Activated CD4-positive, alpha-beta T cell treated with anti-CD3 and anti-CD28 coated beads, Interleukin-2, amount 50 U/mL, for 24 hours (primary cell): Measurements from ENCODE around the gene FADS3.
A peak's percentile ranks its signal among the peaks of the same experiment; 100 is the strongest.

ENCODE experiments used
- DNase-seq, 2 donors: peaks; one replicate each; pipeline ENCODE4 v3.0.0-alpha.2; 2020; ENCODE audit warnings: low read depth in 1 of 2, low spot score in 1 of 2

Gene FADS3

DNA sequence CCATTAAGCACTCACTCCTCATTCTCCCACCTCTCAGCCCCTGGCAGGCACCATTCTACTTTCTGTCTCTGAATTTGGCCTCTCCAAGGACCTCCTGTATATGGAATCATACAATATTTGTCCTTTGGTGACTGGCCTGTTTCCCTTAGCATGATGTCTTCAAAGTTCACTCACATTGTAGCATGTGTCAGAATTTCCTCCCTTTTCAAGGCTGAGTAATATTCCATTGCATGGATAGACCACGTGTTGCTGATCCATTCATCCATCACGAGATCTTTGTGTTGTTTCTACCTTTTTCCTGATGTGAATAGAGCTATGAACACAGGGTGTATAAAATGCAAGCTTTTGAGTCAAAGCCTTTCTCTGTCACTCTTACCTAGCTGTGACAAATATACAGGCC, 51.6 kb downstream of the FADS3 start:
- no peak for DNase-seq

DNA sequence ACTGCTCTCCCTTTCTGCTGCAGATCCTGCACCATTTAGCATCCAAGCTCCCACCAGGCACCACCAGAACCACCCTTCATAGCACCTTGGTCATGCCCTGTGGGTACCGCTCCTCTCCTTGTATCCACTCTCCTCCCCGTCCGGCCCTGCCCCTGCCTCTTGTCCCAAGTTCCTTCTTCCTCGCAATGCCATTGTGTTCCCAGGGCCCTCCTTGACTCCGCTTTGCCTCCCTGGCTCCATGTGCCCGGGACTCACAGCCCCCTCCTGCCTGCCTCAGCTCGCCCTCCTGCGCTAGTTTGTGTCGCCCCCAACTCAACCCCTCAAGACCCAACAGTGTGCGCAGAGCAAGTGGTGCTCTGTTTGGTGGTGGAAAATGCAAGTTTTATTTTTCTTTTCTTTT, 52.4 kb downstream of the FADS3 start:
- DNase-seq, result no peak

DNA sequence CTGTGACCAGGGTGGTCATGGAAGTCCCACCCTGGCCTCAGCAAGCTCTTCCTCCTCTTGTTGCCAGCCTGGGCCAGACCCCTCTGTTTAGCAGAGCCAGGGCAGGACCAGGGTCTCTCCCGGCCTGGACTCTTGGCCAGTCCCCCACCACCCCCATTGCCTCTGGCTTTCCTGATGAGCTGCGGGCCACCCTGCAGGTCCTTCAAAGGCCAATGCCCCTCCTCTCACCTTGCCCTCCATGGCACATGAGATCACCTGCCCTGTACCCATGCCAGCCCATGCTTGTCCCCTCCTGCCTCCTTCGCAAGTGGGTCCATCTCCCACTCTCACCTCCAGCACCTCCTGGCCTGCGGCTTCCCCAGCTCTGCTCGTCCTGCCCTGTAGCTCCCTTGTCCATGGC, 52.8 kb downstream of the FADS3 start:
- DNase-seq, result no peak

DNA sequence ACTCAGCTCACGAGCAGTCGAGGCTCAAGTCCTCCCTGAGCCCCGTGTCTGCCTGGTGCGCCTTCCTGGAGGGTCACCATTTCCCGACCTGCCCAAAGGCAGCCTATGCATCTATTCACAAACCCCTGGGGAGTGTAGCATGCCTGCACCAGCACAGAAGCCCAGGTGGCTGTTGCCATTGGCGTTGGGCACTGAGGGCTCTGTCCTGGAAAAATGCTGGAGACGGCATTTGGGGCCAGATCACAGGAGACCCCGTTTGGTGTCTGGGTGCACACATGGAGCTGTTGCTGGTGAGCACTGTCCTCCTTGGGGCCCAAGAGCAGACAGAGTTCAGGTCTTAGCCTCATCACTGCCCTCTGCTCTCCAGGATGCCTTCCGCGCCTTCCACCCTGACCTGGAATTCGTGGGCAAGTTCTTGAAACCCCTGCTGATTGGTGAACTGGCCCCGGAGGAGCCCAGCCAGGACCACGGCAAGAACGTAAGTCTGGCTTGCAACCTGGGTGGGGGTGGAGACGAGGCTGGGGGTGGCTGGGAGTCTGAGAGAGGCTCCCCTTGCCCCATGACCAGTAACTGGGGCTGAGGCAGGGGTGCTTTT, 53.8 kb downstream of the FADS3 start:
- no peak for DNase-seq

DNA sequence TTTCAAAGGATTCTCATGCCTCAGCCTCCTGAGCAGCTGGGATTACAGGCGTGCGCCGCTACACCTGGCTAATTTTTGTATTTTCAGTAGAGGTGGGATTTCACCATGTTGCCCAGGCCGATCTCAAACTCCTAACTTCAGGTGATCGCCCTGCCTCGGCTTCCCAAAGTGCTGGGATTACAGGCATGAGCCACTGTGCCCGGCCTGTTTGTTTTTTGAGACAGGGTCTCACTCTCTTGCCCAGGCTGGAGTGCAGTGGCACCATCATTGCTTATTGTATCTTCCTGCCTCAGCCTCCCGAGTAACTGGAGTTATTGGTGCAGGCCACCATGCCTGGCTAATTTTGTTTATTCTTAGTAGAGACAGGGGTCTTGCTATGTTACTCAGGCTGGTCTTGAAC, 55.2 kb downstream of the FADS3 start:
- DNase-seq, result no peak

DNA sequence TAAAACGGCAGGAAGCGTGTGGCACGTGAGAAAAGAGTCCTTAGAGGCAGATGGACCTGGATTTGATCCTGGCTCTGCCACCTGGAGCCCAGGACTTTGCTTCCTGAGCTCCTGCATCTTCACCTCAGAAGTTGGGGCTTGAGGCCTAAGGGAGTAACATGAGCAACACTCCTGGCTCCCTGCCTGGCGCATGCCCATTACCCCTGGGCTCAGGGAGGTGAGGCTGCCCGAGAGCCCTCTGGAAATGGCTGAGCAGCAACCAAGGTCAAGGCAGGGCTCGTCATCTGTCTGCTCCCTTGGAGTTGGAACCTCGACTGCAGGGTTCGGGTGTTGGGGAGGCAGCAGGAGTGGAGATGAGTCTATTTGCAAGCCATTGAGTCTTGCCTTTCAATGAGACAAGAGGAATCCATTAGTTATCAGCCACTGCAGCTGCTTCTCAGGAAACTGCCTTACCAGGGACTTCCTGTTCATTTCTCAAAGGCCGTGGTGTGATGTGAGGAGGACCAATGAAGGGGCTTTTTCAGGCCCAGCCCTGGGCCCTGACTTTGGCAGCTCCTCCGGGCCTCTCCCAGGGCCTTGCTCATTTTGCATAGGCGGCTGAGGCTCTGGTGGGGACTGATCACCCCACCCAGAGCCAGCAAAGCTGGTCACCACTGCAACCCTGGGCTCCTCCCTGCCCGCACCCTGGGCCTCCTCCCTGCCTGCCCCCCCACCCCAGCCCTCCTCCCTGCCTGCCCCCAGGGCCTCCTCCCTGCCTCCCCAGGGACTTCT, 56.9 kb downstream of the FADS3 start:
- no peak for DNase-seq

DNA sequence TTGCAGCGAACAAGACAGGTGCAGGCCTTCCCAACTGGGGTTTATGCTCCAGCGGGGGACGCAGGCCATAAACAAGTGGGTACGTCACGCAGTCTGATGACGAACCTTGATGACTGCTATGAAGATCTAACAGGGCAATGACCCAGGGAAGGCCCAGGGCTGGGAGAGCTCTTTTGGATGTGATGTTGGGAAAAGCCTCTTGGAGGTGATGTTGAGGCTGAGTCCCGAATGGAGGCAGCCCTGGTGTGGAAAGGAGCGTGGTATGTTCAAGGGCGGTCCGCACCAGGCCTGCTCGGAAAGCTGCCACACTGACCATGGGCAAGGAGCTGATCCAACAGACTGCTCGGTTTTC, 57.4 kb downstream of the FADS3 start:
- DNase-seq, result no peak

DNA sequence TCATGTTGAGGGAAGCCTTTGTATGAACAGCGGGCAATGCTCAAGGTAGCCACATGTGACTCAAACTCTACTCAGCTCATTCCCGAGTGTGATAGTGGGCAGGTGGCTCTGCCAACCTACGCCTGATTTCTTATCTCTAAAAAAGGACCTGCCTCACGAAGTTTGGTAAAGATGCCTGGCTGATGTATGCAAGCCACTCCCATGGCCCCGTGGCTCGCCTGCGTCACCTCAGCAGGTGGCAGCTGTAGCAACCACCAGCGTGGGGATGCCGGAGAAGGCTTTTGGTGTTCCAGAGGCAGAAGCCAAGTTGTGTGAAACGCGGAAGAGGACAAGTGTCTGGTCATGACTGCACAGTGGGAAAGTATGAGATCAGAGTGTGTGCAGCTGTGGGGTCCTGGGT, 57.9 kb downstream of the FADS3 start:
- DNase-seq, result no peak

DNA sequence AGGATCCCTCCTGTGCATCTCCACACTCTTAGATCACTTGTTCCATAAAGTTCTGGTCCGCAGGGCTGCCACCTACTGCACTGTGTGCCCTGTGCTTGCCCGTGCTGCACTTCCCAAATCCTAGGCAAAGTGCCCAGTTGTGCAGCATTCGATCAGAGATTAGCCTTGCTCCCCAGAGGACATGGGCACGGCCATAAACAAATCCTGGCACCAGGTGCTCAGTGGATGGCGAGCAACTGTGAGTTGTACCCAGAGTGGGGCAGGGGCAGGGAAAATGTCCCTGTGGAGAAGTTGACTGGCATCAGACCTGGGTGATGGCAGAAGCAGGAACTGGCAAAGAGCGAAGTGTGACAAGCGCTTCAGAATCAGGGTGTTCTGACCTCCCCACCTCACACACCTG, 58.6 kb downstream of the FADS3 start:
- no peak for DNase-seq

DNA sequence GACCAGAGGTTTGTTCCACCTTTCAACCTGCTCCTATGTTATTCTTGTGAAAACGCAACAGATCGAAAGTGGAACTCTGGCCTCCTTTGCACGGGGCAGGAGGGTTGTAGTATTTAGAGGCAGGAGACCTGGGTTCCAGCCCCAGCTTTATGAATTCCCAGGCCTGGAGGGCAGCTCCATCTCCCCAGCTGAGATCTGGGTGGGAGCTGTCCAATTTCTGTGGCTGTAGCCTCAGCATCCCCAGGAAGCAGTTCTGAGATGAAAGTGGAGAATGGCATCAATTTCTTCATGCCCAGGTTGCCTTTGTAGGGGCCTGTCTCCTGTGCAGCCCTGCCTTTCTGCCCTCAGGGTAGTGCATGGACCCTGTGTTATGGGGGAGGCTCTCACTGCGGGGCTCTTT, 59.1 kb downstream of the FADS3 start:
- DNase-seq, result no peak

DNA sequence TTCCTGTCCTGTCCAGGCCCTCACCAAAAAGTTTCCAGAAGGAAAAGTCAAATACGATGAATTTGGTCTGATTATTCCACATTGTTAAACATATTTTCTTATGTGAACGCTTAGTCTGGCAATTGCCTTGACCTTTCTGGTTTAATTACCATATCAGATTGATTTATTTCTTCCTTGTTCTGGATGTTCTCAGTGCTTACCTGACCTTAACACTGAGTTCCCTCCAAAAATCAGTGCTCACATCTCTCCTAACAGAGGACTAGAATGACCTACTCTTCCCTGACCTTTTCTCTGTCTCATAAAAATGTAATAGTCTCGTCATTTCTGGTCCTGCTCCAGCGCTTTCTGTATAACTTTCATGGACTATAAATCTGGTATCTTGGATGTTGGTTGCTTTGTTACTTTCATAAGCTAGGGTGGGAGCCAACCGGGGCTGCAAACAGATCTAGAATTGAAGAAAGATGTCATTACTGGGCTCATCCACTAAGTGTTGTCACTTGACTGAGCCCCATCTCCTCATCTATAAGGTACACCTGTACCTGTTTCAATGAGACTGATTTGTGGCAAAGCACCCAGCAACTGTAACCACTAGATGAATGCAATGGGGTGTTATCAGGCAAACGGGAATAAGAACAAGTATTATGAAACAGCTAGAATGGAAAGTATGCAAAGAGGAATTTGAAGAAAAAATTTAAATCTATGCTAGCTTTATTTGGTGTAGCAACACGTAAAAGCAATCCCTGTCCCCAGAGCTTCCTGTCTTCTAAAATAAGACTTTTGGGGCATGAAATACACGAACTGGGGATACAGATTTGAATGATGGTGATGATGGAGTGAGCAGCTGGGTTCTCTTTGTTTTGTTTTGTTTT, 60.9 kb downstream of the FADS3 start:
- no peak for DNase-seq

DNA sequence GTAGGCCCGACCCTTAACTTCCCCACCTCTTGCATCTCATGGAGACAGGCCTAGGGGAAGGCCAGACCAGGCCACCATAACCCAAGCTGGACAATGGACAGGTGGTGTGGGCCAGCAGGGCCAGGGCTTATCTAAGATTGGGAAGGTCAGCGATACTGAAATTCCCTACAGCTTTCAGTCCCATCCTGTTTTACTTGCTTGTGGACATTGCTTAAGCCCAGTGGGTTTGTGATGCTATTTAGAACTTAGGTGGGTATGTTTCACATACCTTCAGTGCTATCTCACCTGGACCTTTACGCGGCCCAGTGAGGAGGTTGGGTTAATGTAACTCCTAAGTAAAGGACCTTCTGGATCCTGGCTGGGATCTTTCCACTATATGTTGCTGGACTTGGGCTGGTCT, 61.5 kb downstream of the FADS3 start:
- DNase-seq, result no peak

DNA sequence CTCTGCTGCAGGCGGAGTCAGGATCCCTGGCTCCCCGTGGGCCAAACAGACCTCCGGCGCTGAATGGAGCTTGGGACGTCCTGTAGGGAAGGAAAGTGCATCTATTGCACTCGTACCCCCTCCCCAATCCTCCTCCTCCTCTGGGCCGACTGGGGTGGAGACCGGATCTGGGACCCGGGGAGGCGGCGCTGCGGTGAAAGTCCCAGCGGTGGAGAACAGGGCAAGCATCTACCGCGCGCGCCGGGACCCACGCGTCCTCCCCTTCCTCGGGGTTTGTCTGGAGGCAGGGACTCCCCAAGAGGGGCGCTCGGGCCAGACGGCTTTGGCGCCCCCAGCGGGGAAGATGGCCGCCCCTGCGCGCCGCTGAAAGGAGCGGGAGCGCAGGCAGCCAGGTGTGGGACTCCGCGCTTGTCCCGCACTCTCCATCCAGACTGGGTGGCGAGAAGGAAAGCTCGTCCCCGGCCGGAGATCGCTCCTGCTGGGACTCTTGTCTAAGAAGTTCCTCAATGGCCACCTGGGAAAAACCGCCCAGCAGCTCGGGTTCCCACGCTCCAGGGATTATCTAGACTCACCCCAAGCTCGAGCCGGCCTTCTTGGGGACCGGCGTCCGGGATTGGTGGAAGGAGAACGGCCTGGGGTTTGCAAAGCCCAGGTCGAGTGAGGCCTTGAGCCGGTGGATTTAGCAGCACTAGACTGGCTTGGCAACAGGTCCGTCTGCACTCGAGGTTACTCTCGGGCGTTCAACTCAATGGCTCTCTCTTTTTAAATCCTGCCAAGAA, 62.5 kb downstream of the FADS3 start:
- no peak for DNase-seq

DNA sequence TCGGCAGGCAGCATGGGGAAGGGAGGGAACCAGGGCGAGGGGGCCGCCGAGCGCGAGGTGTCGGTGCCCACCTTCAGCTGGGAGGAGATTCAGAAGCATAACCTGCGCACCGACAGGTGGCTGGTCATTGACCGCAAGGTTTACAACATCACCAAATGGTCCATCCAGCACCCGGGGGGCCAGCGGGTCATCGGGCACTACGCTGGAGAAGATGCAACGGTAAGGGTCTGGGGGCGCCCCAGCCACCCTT, 63.0 kb downstream of the FADS3 start:
- no peak for DNase-seq

DNA sequence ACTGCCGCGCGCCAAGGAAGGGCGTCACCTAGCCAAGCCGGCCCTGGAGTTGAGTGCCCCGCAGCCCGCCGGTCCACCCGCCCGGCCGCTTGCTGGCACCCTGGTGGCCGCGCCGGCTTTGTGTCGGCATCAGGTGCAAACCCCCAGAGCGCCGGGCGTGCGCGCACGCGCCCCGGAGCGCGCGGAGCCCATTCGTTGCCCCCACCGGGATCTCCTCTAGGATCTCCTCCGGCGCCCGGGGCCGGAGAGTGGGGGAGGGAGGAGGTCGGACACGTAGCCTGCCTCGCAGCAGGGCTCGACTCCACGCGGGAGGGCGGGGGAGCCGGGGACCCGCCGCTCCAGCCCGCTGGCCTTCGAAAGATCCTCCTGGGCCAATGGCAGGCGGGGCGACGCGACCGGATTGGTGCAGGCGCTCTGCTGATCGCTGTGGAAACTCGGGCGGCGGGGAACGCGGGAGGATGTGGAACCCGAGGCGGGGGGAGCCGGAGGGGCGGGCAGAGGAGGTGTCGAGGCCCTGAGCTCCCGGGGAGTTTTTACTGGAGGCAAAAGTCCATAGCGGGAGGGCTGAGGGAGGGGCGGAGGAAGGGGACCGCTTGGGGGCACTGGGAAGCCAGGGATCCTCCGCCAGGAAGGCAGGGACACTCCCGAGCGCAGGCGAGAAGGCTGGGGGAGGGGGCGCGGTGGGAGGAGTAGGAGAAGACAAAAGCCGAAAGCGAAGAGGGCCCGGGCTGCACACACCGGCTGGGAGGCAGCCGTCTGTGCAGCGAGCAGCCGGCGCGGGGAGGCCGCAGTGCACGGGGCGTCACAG, 63.6 kb downstream of the FADS3 start, which contains the start of gene FADS2:
TSS of gene FADS2 (plus strand) at position 730 of the 808 bp plus-strand sequence. CDS start 91 bp downstream, outside the sequence.
- DNase-seq, result peak in 1 of 2 donors; percentile 46

DNA sequence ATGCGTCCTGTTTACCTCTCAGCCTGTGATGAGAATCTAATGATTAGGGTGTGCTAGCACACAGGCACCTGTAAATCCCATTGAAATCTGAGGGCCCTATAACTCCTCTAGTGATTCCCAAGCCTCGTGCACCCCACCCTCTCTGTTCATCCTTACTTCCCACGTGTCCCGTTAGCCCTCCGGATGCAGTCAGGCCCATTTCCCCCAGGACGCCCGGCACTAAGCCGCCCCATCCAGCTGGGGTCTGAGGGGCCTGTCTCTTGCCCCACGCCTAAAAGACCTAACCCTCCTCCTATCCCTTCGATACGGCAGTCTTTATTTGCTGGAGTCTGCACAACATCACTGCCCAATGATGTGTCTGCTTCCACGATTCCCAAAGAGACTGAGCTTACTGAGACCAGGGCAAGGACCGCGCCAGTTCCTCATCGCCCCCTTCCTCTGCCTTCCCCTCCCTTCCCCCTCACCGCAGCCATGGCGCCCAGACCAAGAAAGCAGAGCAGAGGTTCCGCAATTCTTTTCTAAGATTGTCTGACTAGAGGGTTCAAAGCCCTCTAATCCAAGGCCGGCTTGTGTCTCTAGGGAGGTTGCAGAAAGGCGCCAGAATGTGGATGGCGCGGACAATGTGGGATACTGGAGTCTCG, 64.3 kb downstream of the FADS3 start:
- DNase-seq, result no peak
